ENCODE measurements around the gene KBTBD13. TPM values are rescaled to one million over a fixed set of nuclear protein-coding genes. Genes with fewer than 3 reads are reported as not detected.
"Not testable (repeated sequence)": the region's sequence is repeated elsewhere in the genome, so short reads cannot be mapped to it uniquely, and the experiment has no call there.

The KBTBD13 gene
- total and polyA plus RNA-seq, 4 donors, result 0.06 to 0.08 TPM; not detected in 2

- H3K4me1 ChIP-seq (ENCODE audit: control insufficient read depth, insufficient read depth, low read length), result peaks cover 34% of the 10 kb centered on the region
- H3K27ac ChIP-seq (ENCODE audit: low read depth, low read length), result no peak overlapping the region
Measured at GRCh38 chr15:65092911-65093792, 16.6 kb downstream of the KBTBD13 start.

GRCh38 chr15:65093793-65094170 is 17.2 kb downstream of the KBTBD13 start:
- Histone ChIP-seq H3K4me1 (ENCODE audit: control insufficient read depth, insufficient read depth, low read length) (peaks cover 28% of the 10 kb centered on the region), H3K36me3 (ENCODE audit: control insufficient read depth, insufficient read depth, low read length) (peaks cover 58% of the 10 kb centered on the region)
- H3K27ac ChIP-seq (ENCODE audit: low read depth, low read length); H3K9me3 ChIP-seq (ENCODE audit: control insufficient read depth, insufficient read depth, low read length); H3K27me3 ChIP-seq (ENCODE audit: control insufficient read depth, insufficient read depth, low read length); H3K4me3 ChIP-seq (ENCODE audit: low read depth, low read length); DNase-seq (ENCODE audit: low read depth in 4 of 6, low spot score in 6 of 6): not testable (repeated sequence)
- WGBS (ENCODE audit: insufficient coverage), result 92% methylated on average over 13 of the region's 13 CpGs

More at GRCh38 chr15:65092911-65093792, 16.6 kb downstream of the KBTBD13 start:
- Histone ChIP-seq H3K9me3 (ENCODE audit: control insufficient read depth, insufficient read depth, low read length) (no peaks in the 10 kb centered on the region), H3K4me3 (ENCODE audit: low read depth, low read length) (no peak overlapping the region), H3K27me3 (ENCODE audit: control insufficient read depth, insufficient read depth, low read length) (no peaks in the 10 kb centered on the region), H3K36me3 (ENCODE audit: control insufficient read depth, insufficient read depth, low read length) (peaks cover 56% of the 10 kb centered on the region)
- 84% methylated on average over 14 of the region's 17 CpGs for WGBS (ENCODE audit: insufficient coverage)
- no peak for DNase-seq (ENCODE audit: low read depth in 4 of 6, low spot score in 6 of 6)

- WGBS (ENCODE audit: insufficient coverage), result 89% methylated on average over 11 of the region's 14 CpGs
- Histone ChIP-seq H3K36me3 (ENCODE audit: control insufficient read depth, insufficient read depth, low read length) (peaks cover 63% of the 10 kb centered on the region), H3K4me3 (ENCODE audit: low read depth, low read length) (no peak overlapping the region), H3K9me3 (ENCODE audit: control insufficient read depth, insufficient read depth, low read length) (no peaks in the 10 kb centered on the region), H3K27ac (ENCODE audit: low read depth, low read length) (no peak overlapping the region), H3K27me3 (ENCODE audit: control insufficient read depth, insufficient read depth, low read length) (no peaks in the 10 kb centered on the region), H3K4me1 (ENCODE audit: control insufficient read depth, insufficient read depth, low read length) (peaks cover 24% of the 10 kb centered on the region)
- no peak for DNase-seq (ENCODE audit: low read depth in 4 of 6, low spot score in 6 of 6)
Measured at GRCh38 chr15:65094294-65094995, 17.9 kb downstream of the KBTBD13 start.

GRCh38 chr15:65095011-65095746 is 18.6 kb downstream of the KBTBD13 start:
- Histone ChIP-seq H3K27ac (ENCODE audit: low read depth, low read length) (no peak overlapping the region), H3K9me3 (ENCODE audit: control insufficient read depth, insufficient read depth, low read length) (no peaks in the 10 kb centered on the region), H3K4me3 (ENCODE audit: low read depth, low read length) (no peak overlapping the region), H3K4me1 (ENCODE audit: control insufficient read depth, insufficient read depth, low read length) (peaks cover 22% of the 10 kb centered on the region), H3K36me3 (ENCODE audit: control insufficient read depth, insufficient read depth, low read length) (peaks cover 67% of the 10 kb centered on the region), H3K27me3 (ENCODE audit: control insufficient read depth, insufficient read depth, low read length) (no peaks in the 10 kb centered on the region)
- WGBS (ENCODE audit: insufficient coverage), result 89% methylated on average over 4 of the region's 5 CpGs
- DNase-seq (ENCODE audit: low read depth in 4 of 6, low spot score in 6 of 6), result no peak

GRCh38 chr15:65095747-65096104 is 19.2 kb downstream of the KBTBD13 start:
- H3K9me3 ChIP-seq (ENCODE audit: control insufficient read depth, insufficient read depth, low read length), result no peaks in the 10 kb centered on the region
- peaks cover 22% of the 10 kb centered on the region for H3K4me1 ChIP-seq (ENCODE audit: control insufficient read depth, insufficient read depth, low read length)
- H3K36me3 ChIP-seq (ENCODE audit: control insufficient read depth, insufficient read depth, low read length), result peaks cover 68% of the 10 kb centered on the region
- peak in 1 of 6 donors; percentile 31 for DNase-seq (ENCODE audit: low read depth in 4 of 6, low spot score in 6 of 6)
- no peaks in the 10 kb centered on the region for H3K27me3 ChIP-seq (ENCODE audit: control insufficient read depth, insufficient read depth, low read length)
- no peak overlapping the region for H3K27ac ChIP-seq (ENCODE audit: low read depth, low read length)
- WGBS (ENCODE audit: insufficient coverage), result 87% methylated on average over 6 of the region's 6 CpGs
- no peak overlapping the region for H3K4me3 ChIP-seq (ENCODE audit: low read depth, low read length)

- Histone ChIP-seq H3K4me3 (ENCODE audit: low read depth, low read length) (no peak overlapping the region), H3K4me1 (ENCODE audit: control insufficient read depth, insufficient read depth, low read length) (peaks cover 28% of the 10 kb centered on the region), H3K27ac (ENCODE audit: low read depth, low read length) (no peak overlapping the region), H3K27me3 (ENCODE audit: control insufficient read depth, insufficient read depth, low read length) (no peaks in the 10 kb centered on the region), H3K36me3 (ENCODE audit: control insufficient read depth, insufficient read depth, low read length) (peaks cover 75% of the 10 kb centered on the region), H3K9me3 (ENCODE audit: control insufficient read depth, insufficient read depth, low read length) (no peaks in the 10 kb centered on the region)
- DNase-seq (ENCODE audit: low read depth in 4 of 6, low spot score in 6 of 6), result no peak
- WGBS (ENCODE audit: insufficient coverage), result 94% methylated on average over 6 of the region's 6 CpGs
Measured at GRCh38 chr15:65096481-65097385, 20.2 kb downstream of the KBTBD13 start.

GRCh38 chr15:65097651-65098263 is 21.2 kb downstream of the KBTBD13 start:
- 100% methylated on average over 2 of the region's 7 CpGs for whole genome bisulfite sequencing (ENCODE audit: insufficient coverage)
- Histone ChIP-seq H3K4me1 (ENCODE audit: control insufficient read depth, insufficient read depth, low read length) (peaks cover 28% of the 10 kb centered on the region), H3K9me3 (ENCODE audit: control insufficient read depth, insufficient read depth, low read length) (no peaks in the 10 kb centered on the region), H3K27me3 (ENCODE audit: control insufficient read depth, insufficient read depth, low read length) (no peaks in the 10 kb centered on the region), H3K4me3 (ENCODE audit: low read depth, low read length) (no peak overlapping the region), H3K36me3 (ENCODE audit: control insufficient read depth, insufficient read depth, low read length) (peaks cover 82% of the 10 kb centered on the region), H3K27ac (ENCODE audit: low read depth, low read length) (no peak overlapping the region)
- DNase-seq (ENCODE audit: low read depth in 4 of 6, low spot score in 6 of 6), result no peak

- Histone ChIP-seq H3K27ac (ENCODE audit: low read depth, low read length) (no peak overlapping the region), H3K36me3 (ENCODE audit: control insufficient read depth, insufficient read depth, low read length) (peaks cover 73% of the 10 kb centered on the region), H3K4me3 (ENCODE audit: low read depth, low read length) (no peak overlapping the region), H3K9me3 (ENCODE audit: control insufficient read depth, insufficient read depth, low read length) (no peaks in the 10 kb centered on the region), H3K4me1 (ENCODE audit: control insufficient read depth, insufficient read depth, low read length) (peaks cover 16% of the 10 kb centered on the region), H3K27me3 (ENCODE audit: control insufficient read depth, insufficient read depth, low read length) (no peaks in the 10 kb centered on the region)
- DNase-seq (ENCODE audit: low read depth in 4 of 6, low spot score in 6 of 6), result no peak
- 100% methylated on average over 5 of the region's 5 CpGs for WGBS (ENCODE audit: insufficient coverage)
Measured at GRCh38 chr15:65099336-65099735, 22.8 kb downstream of the KBTBD13 start.

All from spinal cord (tissue), 10 donors.